Liver (tissue), 3 donors: ENCODE data around the gene MRPL3.

Experiments used
- HNF4G ChIP-seq: IDR thresholded peaks from 2 replicates; pipeline ENCODE4 v1.6.1; 2016; ENCODE audit warnings: antibody characterized with exemption
- MAX ChIP-seq: IDR thresholded peaks from 2 replicates; pipeline ENCODE4 v1.6.1; 2016; ENCODE audit warnings: antibody characterized with exemption
- RXRA ChIP-seq, 2 donors: IDR thresholded peaks; 2 replicates each; pipeline ENCODE4 v1.6.1; 2017 to 2018; ENCODE audit warnings: antibody characterized with exemption in 2 of 2, mild to moderate bottlenecking in 1 of 2
- SP1 ChIP-seq: IDR thresholded peaks from 2 replicates; pipeline ENCODE4 v1.6.1; 2018; ENCODE audit warnings: antibody characterized with exemption, mild to moderate bottlenecking
- TF ChIP-seq, protein P1 (sequence below): fragments of 150-350 bp; IDR thresholded peaks from 2 replicates; pipeline ENCODE4 v1.5.1; 2017; ENCODE audit warnings: improper control_type of control experiment, low read depth, low read length; ENCODE audit not compliant: missing input control
- TF ChIP-seq, protein P2 (sequence below): IDR thresholded peaks from 2 replicates; pipeline ENCODE4 v1.6.1; 2016; ENCODE audit warnings: antibody characterized with exemption
- TF ChIP-seq, protein P3 (sequence below): IDR thresholded peaks from 2 replicates; pipeline ENCODE4 v1.6.1; 2016; ENCODE audit warnings: antibody characterized with exemption, mild to moderate bottlenecking
- donor health status: healthy.
- donor health status: healthy.

DNA sequence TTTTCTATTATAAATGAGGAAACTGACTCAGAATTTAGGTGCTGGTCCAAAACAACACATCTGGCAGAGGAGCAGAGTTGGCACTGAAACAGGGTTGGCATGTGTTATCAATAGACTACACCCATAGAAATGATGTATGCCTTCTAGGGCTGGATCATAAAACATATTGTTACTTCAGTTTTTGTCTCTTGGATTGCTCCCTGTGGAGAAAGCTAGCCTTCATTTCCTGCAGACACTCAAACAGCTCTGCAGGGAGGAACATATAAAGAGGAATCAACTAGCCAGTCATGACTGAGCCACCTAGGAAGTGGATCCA lies 507 bp upstream of the MRPL3 start:
- TF ChIP-seq, protein P1, sequence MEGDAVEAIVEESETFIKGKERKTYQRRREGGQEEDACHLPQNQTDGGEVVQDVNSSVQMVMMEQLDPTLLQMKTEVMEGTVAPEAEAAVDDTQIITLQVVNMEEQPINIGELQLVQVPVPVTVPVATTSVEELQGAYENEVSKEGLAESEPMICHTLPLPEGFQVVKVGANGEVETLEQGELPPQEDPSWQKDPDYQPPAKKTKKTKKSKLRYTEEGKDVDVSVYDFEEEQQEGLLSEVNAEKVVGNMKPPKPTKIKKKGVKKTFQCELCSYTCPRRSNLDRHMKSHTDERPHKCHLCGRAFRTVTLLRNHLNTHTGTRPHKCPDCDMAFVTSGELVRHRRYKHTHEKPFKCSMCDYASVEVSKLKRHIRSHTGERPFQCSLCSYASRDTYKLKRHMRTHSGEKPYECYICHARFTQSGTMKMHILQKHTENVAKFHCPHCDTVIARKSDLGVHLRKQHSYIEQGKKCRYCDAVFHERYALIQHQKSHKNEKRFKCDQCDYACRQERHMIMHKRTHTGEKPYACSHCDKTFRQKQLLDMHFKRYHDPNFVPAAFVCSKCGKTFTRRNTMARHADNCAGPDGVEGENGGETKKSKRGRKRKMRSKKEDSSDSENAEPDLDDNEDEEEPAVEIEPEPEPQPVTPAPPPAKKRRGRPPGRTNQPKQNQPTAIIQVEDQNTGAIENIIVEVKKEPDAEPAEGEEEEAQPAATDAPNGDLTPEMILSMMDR, result no peak
- TF ChIP-seq MAX (no peak), RXRA (IDR thresholded peaks at IDR 0.05) (no peak), HNF4G (no peak), SP1 (no peak)
- TF ChIP-seq, protein P2, sequence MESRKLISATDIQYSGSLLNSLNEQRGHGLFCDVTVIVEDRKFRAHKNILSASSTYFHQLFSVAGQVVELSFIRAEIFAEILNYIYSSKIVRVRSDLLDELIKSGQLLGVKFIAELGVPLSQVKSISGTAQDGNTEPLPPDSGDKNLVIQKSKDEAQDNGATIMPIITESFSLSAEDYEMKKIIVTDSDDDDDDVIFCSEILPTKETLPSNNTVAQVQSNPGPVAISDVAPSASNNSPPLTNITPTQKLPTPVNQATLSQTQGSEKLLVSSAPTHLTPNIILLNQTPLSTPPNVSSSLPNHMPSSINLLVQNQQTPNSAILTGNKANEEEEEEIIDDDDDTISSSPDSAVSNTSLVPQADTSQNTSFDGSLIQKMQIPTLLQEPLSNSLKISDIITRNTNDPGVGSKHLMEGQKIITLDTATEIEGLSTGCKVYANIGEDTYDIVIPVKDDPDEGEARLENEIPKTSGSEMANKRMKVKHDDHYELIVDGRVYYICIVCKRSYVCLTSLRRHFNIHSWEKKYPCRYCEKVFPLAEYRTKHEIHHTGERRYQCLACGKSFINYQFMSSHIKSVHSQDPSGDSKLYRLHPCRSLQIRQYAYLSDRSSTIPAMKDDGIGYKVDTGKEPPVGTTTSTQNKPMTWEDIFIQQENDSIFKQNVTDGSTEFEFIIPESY, result no peak
- TF ChIP-seq, protein P3, sequence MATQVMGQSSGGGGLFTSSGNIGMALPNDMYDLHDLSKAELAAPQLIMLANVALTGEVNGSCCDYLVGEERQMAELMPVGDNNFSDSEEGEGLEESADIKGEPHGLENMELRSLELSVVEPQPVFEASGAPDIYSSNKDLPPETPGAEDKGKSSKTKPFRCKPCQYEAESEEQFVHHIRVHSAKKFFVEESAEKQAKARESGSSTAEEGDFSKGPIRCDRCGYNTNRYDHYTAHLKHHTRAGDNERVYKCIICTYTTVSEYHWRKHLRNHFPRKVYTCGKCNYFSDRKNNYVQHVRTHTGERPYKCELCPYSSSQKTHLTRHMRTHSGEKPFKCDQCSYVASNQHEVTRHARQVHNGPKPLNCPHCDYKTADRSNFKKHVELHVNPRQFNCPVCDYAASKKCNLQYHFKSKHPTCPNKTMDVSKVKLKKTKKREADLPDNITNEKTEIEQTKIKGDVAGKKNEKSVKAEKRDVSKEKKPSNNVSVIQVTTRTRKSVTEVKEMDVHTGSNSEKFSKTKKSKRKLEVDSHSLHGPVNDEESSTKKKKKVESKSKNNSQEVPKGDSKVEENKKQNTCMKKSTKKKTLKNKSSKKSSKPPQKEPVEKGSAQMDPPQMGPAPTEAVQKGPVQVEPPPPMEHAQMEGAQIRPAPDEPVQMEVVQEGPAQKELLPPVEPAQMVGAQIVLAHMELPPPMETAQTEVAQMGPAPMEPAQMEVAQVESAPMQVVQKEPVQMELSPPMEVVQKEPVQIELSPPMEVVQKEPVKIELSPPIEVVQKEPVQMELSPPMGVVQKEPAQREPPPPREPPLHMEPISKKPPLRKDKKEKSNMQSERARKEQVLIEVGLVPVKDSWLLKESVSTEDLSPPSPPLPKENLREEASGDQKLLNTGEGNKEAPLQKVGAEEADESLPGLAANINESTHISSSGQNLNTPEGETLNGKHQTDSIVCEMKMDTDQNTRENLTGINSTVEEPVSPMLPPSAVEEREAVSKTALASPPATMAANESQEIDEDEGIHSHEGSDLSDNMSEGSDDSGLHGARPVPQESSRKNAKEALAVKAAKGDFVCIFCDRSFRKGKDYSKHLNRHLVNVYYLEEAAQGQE, result no peak
